Gastroesophageal sphincter (tissue), 3 donors: ENCODE results near the gene APP.

Experiments
- EP300 ChIP-seq: sonication (generic); formaldehyde crosslinking; IDR thresholded peaks from one replicate; pipeline ENCODE4 v1.6.1; 2017; ENCODE audit warnings: antibody characterized with exemption, mild to moderate bottlenecking
- POLR2A ChIP-seq, 2 donors: fragments of 450-650 bp; IDR thresholded peaks; one replicate each; pipeline ENCODE4 v1.6.1; 2017; ENCODE audit warnings: antibody characterized with exemption in 2 of 2, mild to moderate bottlenecking in 2 of 2, moderate library complexity in 1 of 2
- POLR2AphosphoS5 ChIP-seq: sonication (generic); formaldehyde crosslinking; IDR thresholded peaks from one replicate; pipeline ENCODE4 v1.6.1; 2017; ENCODE audit warnings: antibody characterized with exemption
- TF ChIP-seq, protein P1 (sequence below), 4 experiments: fragments of 200-600 bp in 2 of 4; fragments of 450-650 bp in 2 of 4; sonication (generic) in 1 of 4; IDR thresholded peaks; one replicate each; pipeline ENCODE4 v1.5.1; 2017 to 2019; ENCODE audit warnings: antibody characterized with exemption in 4 of 4, mild to moderate bottlenecking in 2 of 4, moderate library complexity in 2 of 4

DNA sequence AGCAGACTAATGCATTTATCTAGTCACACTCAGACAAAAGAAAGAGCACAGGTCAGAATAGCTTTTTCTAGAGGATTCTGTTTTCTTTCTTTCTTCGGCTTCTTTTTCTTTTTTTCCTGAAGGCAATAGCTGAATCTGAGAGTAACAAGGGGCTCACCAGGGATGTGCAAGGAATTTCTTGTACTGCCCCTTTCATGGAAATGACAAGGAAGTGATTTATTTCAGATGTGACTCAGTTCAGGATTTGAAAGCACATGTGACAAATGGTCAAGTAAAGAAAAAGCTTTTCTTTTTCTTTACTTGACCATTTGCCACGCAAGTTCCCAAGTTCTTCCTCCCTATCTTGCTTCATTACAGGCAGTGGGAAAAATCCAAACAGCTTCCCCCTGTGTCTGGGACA, 233.8 kb downstream of the APP start:
- no peak for TF ChIP-seq EP300
- TF ChIP-seq, protein P1, sequence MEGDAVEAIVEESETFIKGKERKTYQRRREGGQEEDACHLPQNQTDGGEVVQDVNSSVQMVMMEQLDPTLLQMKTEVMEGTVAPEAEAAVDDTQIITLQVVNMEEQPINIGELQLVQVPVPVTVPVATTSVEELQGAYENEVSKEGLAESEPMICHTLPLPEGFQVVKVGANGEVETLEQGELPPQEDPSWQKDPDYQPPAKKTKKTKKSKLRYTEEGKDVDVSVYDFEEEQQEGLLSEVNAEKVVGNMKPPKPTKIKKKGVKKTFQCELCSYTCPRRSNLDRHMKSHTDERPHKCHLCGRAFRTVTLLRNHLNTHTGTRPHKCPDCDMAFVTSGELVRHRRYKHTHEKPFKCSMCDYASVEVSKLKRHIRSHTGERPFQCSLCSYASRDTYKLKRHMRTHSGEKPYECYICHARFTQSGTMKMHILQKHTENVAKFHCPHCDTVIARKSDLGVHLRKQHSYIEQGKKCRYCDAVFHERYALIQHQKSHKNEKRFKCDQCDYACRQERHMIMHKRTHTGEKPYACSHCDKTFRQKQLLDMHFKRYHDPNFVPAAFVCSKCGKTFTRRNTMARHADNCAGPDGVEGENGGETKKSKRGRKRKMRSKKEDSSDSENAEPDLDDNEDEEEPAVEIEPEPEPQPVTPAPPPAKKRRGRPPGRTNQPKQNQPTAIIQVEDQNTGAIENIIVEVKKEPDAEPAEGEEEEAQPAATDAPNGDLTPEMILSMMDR (IDR thresholded peaks at IDR 0.05): no peak
- TF ChIP-seq POLR2A (IDR thresholded peaks at IDR 0.05): no peak
- TF ChIP-seq POLR2AphosphoS5: no peak
